ENCODE data around the gene ZNF511.

The ZNF511 gene

GRCh38 chr10:133329491-133330202 lies 20.9 kb downstream of the ZNF511 start:
- Histone ChIP-seq H3K27me3 (ENCODE audit: insufficient read depth, low read length) (peaks cover 35% of the 10 kb centered on the region), H4K91ac (ENCODE audit: low read depth, low read length) (no peak overlapping the region), H2BK5ac (ENCODE audit: low read depth, low read length, poor library complexity) (no peak overlapping the region), H3K9me3 (ENCODE audit: insufficient read depth, low read depth, low read length) (peaks cover 12% of the 10 kb centered on the region), H2AK5ac (ENCODE audit: low read length) (no peak overlapping the region), H3K9ac (ENCODE audit: low read length) (no peak overlapping the region), H2BK12ac (ENCODE audit: low read length) (no peak overlapping the region), H3K4me1 (ENCODE audit: control insufficient read depth in 1 of 2, insufficient read depth in 2 of 2, low read length in 2 of 2) (peaks cover 7 to 16% of the 10 kb centered on the region in 2 experiments), H3K79me2 (ENCODE audit: control insufficient read depth, insufficient read depth, low read length, poor library complexity) (no peaks in the 10 kb centered on the region), H3K18ac (ENCODE audit: low read length) (no peak overlapping the region), H3K23ac (ENCODE audit: low read length) (no peak overlapping the region), H3K4ac (ENCODE audit: low read depth, low read length) (no peak overlapping the region), H3K14ac (ENCODE audit: low read length) (no peak overlapping the region), H2AFZ (ENCODE audit: insufficient read depth, low read length, poor library complexity) (no peak overlapping the region), H4K12ac (ENCODE audit: low read depth, low read length) (no peak overlapping the region), H3K4me2 (ENCODE audit: low read length) (peak overlapping the region; percentile 38), H3K4me3 (ENCODE audit: low read depth, low read length) (no peak overlapping the region), H4K8ac (ENCODE audit: low read depth, low read length) (no peak overlapping the region), H3K79me1 (ENCODE audit: low read length) (no peaks in the 10 kb centered on the region), H3K36me3 (ENCODE audit: control insufficient read depth in 1 of 2, insufficient read depth in 2 of 2, low read length in 2 of 2) (no peaks in the 10 kb centered on the region), H3K27ac (ENCODE audit: low read depth, low read length) (no peak overlapping the region), H2BK120ac (ENCODE audit: insufficient read depth, low read length, poor library complexity) (no peak overlapping the region)
- WGBS (ENCODE audit: extremely low coverage, insufficient coverage, insufficient read length) = no CpG with 5 or more reads among the region's 37 CpGs
- DNase-seq = peak; percentile 92 to 98

- no peak overlapping the region for H2BK12ac ChIP-seq (ENCODE audit: low read length)
- H3K27ac ChIP-seq (ENCODE audit: low read depth, low read length) = no peak overlapping the region
- no CpG with 5 or more reads among the region's 30 CpGs for WGBS (ENCODE audit: extremely low coverage, insufficient coverage, insufficient read length)
- H3K23ac ChIP-seq (ENCODE audit: low read length) = no peak overlapping the region
- no peak overlapping the region for H2BK120ac ChIP-seq (ENCODE audit: insufficient read depth, low read length, poor library complexity)
- no peaks in the 10 kb centered on the region for H3K79me1 ChIP-seq (ENCODE audit: low read length)
- peaks cover 29% of the 10 kb centered on the region for H3K9me3 ChIP-seq (ENCODE audit: insufficient read depth, low read depth, low read length)
- no peaks in the 10 kb centered on the region for H3K79me2 ChIP-seq (ENCODE audit: control insufficient read depth, insufficient read depth, low read length, poor library complexity)
- peaks cover 0 to 3% of the 10 kb centered on the region in 2 experiments for H3K4me1 ChIP-seq (ENCODE audit: control insufficient read depth in 1 of 2, insufficient read depth in 2 of 2, low read length in 2 of 2)
- no peak overlapping the region for H2AK5ac ChIP-seq (ENCODE audit: low read length)
- no peak overlapping the region for H4K91ac ChIP-seq (ENCODE audit: low read depth, low read length)
- H3K36me3 ChIP-seq (ENCODE audit: control insufficient read depth in 1 of 2, insufficient read depth in 2 of 2, low read length in 2 of 2) = no peaks in the 10 kb centered on the region
- H3K4ac ChIP-seq (ENCODE audit: low read depth, low read length) = no peak overlapping the region
- no peak overlapping the region for H4K8ac ChIP-seq (ENCODE audit: low read depth, low read length)
- H3K4me2 ChIP-seq (ENCODE audit: low read length) = no peak overlapping the region
- no peak overlapping the region for H2BK5ac ChIP-seq (ENCODE audit: low read depth, low read length, poor library complexity)
- peaks cover 45% of the 10 kb centered on the region for H3K27me3 ChIP-seq (ENCODE audit: insufficient read depth, low read length)
- H4K12ac ChIP-seq (ENCODE audit: low read depth, low read length) = no peak overlapping the region
- H3K18ac ChIP-seq (ENCODE audit: low read length) = no peak overlapping the region
- H3K9ac ChIP-seq (ENCODE audit: low read length) = no peak overlapping the region
- H3K14ac ChIP-seq (ENCODE audit: low read length) = no peak overlapping the region
- H2AFZ ChIP-seq (ENCODE audit: insufficient read depth, low read length, poor library complexity) = no peak overlapping the region
- no peak for DNase-seq
- no peak overlapping the region for H3K4me3 ChIP-seq (ENCODE audit: low read depth, low read length)
Observed at GRCh38 chr10:133332936-133333699, 24.4 kb downstream of the ZNF511 start.

- Histone ChIP-seq H3K27ac (ENCODE audit: low read depth, low read length) (no peak overlapping the region), H3K4me1 (ENCODE audit: control insufficient read depth in 1 of 2, insufficient read depth in 2 of 2, low read length in 2 of 2) (peaks cover 0 to 3% of the 10 kb centered on the region in 2 experiments), H3K4me2 (ENCODE audit: low read length) (peak overlapping the region; percentile 27), H2AK5ac (ENCODE audit: low read length) (no peak overlapping the region), H3K9me3 (ENCODE audit: insufficient read depth, low read depth, low read length) (peaks cover 42% of the 10 kb centered on the region), H4K8ac (ENCODE audit: low read depth, low read length) (no peak overlapping the region), H2AFZ (ENCODE audit: insufficient read depth, low read length, poor library complexity) (peak overlapping the region; percentile 52), H3K27me3 (ENCODE audit: insufficient read depth, low read length) (peaks cover 45% of the 10 kb centered on the region), H3K14ac (ENCODE audit: low read length) (no peak overlapping the region), H2BK5ac (ENCODE audit: low read depth, low read length, poor library complexity) (no peak overlapping the region), H3K79me2 (ENCODE audit: control insufficient read depth, insufficient read depth, low read length, poor library complexity) (no peaks in the 10 kb centered on the region), H3K18ac (ENCODE audit: low read length) (no peak overlapping the region), H4K91ac (ENCODE audit: low read depth, low read length) (no peak overlapping the region), H2BK120ac (ENCODE audit: insufficient read depth, low read length, poor library complexity) (no peak overlapping the region), H3K4ac (ENCODE audit: low read depth, low read length) (no peak overlapping the region), H4K12ac (ENCODE audit: low read depth, low read length) (no peak overlapping the region), H3K4me3 (ENCODE audit: low read depth, low read length) (no peak overlapping the region), H2BK12ac (ENCODE audit: low read length) (no peak overlapping the region), H3K9ac (ENCODE audit: low read length) (no peak overlapping the region), H3K36me3 (ENCODE audit: control insufficient read depth in 1 of 2, insufficient read depth in 2 of 2, low read length in 2 of 2) (no peaks in the 10 kb centered on the region), H3K79me1 (ENCODE audit: low read length) (no peaks in the 10 kb centered on the region), H3K23ac (ENCODE audit: low read length) (no peak overlapping the region)
- DNase-seq = peak in 1 of 2 donors; percentile 38
- no CpG with 5 or more reads among the region's 51 CpGs for WGBS (ENCODE audit: extremely low coverage, insufficient coverage, insufficient read length)
Observed at GRCh38 chr10:133334503-133335245, 26.0 kb downstream of the ZNF511 start.

- H3K9me3 ChIP-seq (ENCODE audit: insufficient read depth, low read depth, low read length) = peaks cover 42% of the 10 kb centered on the region
- no peaks in the 10 kb centered on the region for H3K36me3 ChIP-seq (ENCODE audit: control insufficient read depth in 1 of 2, insufficient read depth in 2 of 2, low read length in 2 of 2)
- no peak overlapping the region for H3K4ac ChIP-seq (ENCODE audit: low read depth, low read length)
- H3K4me1 ChIP-seq (ENCODE audit: control insufficient read depth in 1 of 2, insufficient read depth in 2 of 2, low read length in 2 of 2) = peaks cover 0 to 3% of the 10 kb centered on the region in 2 experiments
- H3K9ac ChIP-seq (ENCODE audit: low read length) = no peak overlapping the region
- H3K14ac ChIP-seq (ENCODE audit: low read length) = no peak overlapping the region
- H2BK120ac ChIP-seq (ENCODE audit: insufficient read depth, low read length, poor library complexity) = no peak overlapping the region
- no peak overlapping the region for H2AFZ ChIP-seq (ENCODE audit: insufficient read depth, low read length, poor library complexity)
- no peak overlapping the region for H3K23ac ChIP-seq (ENCODE audit: low read length)
- H2AK5ac ChIP-seq (ENCODE audit: low read length) = no peak overlapping the region
- H3K27ac ChIP-seq (ENCODE audit: low read depth, low read length) = no peak overlapping the region
- no CpG with 5 or more reads among the region's 75 CpGs for WGBS (ENCODE audit: extremely low coverage, insufficient coverage, insufficient read length)
- H3K27me3 ChIP-seq (ENCODE audit: insufficient read depth, low read length) = peaks cover 45% of the 10 kb centered on the region
- H2BK5ac ChIP-seq (ENCODE audit: low read depth, low read length, poor library complexity) = no peak overlapping the region
- no peaks in the 10 kb centered on the region for H3K79me1 ChIP-seq (ENCODE audit: low read length)
- H4K8ac ChIP-seq (ENCODE audit: low read depth, low read length) = no peak overlapping the region
- no peak overlapping the region for H2BK12ac ChIP-seq (ENCODE audit: low read length)
- no peak overlapping the region for H3K4me3 ChIP-seq (ENCODE audit: low read depth, low read length)
- H3K79me2 ChIP-seq (ENCODE audit: control insufficient read depth, insufficient read depth, low read length, poor library complexity) = no peaks in the 10 kb centered on the region
- no peak overlapping the region for H4K12ac ChIP-seq (ENCODE audit: low read depth, low read length)
- H4K91ac ChIP-seq (ENCODE audit: low read depth, low read length) = no peak overlapping the region
- H3K4me2 ChIP-seq (ENCODE audit: low read length) = peak overlapping the region; percentile 27
- DNase-seq = peak in 1 of 2 donors; percentile 51
- no peak overlapping the region for H3K18ac ChIP-seq (ENCODE audit: low read length)
Observed at GRCh38 chr10:133335246-133336117, 26.8 kb downstream of the ZNF511 start.

Data from trophoblast cell (in vitro differentiated cells and primary cell).